RPMI8226 (cell line): ENCODE measurements around the gene DCAF10.
A peak's percentile ranks its signal among the peaks of the same experiment; 100 is the strongest.
"Not testable (repeated sequence)": the region's sequence is repeated elsewhere in the genome, so short reads cannot be mapped to it uniquely, and the experiment has no call there.

Source experiments
- DNase-seq: peaks from one replicate; pipeline ENCODE4 v3.0.0-alpha.2; 2015

Gene DCAF10

GRCh38 chr9:37796232-37796631, 4.4 kb upstream of the DCAF10 start:
- DNase-seq, result no peak

- DNase-seq, result no peak
Measured at GRCh38 chr9:37798677-37799076, 1.9 kb upstream of the DCAF10 start.

GRCh38 chr9:37801287-37801850, 772 bp downstream of the DCAF10 start:
- DNase-seq, result peak; percentile 28

- no peak for DNase-seq
Measured at GRCh38 chr9:37801959-37802711, 1.5 kb downstream of the DCAF10 start.

GRCh38 chr9:37806271-37806670, 5.7 kb downstream of the DCAF10 start:
- DNase-seq, result no peak

- not testable (repeated sequence) for DNase-seq
Measured at GRCh38 chr9:37809676-37810075, 9.1 kb downstream of the DCAF10 start.

GRCh38 chr9:37811906-37812476, 11.4 kb downstream of the DCAF10 start:
- no peak for DNase-seq

GRCh38 chr9:37812773-37813379, 12.3 kb downstream of the DCAF10 start:
- DNase-seq, result no peak

GRCh38 chr9:37818849-37819248, 18.3 kb downstream of the DCAF10 start:
- no peak for DNase-seq

- no peak for DNase-seq
Measured at GRCh38 chr9:37820142-37820541, 19.5 kb downstream of the DCAF10 start.

GRCh38 chr9:37825174-37825573, 24.6 kb downstream of the DCAF10 start:
- not testable (repeated sequence) for DNase-seq

GRCh38 chr9:37827483-37828165, 27.0 kb downstream of the DCAF10 start:
- DNase-seq, result no peak

GRCh38 chr9:37835821-37836220, 35.2 kb downstream of the DCAF10 start:
- DNase-seq, result no peak

GRCh38 chr9:37836386-37836785, 35.8 kb downstream of the DCAF10 start:
- DNase-seq, result no peak

- DNase-seq, result no peak
Measured at GRCh38 chr9:37839496-37840461, 39.2 kb downstream of the DCAF10 start.

GRCh38 chr9:37840560-37841194, 40.1 kb downstream of the DCAF10 start:
- DNase-seq, result no peak

- DNase-seq, result no peak
Measured at GRCh38 chr9:37852222-37852621, 51.6 kb downstream of the DCAF10 start.

GRCh38 chr9:37856551-37856950, 56.0 kb downstream of the DCAF10 start:
- no peak for DNase-seq

GRCh38 chr9:37859043-37859442, 58.4 kb downstream of the DCAF10 start:
- DNase-seq, result no peak

GRCh38 chr9:37862530-37862929, 61.9 kb downstream of the DCAF10 start:
- DNase-seq, result no peak

- no peak for DNase-seq
Measured at GRCh38 chr9:37870081-37870798, 69.6 kb downstream of the DCAF10 start.
